CD4-positive, alpha-beta T cell treated with Interferon alpha-2 for 1 hour (primary cell): Measurements from ENCODE around the gene ARHGEF1.

Source experiments
- DNase-seq, 2 donors: peaks; one replicate each; pipeline ENCODE4 v3.0.0-alpha.2; 2020 to 2022

The ARHGEF1 gene, protein sequence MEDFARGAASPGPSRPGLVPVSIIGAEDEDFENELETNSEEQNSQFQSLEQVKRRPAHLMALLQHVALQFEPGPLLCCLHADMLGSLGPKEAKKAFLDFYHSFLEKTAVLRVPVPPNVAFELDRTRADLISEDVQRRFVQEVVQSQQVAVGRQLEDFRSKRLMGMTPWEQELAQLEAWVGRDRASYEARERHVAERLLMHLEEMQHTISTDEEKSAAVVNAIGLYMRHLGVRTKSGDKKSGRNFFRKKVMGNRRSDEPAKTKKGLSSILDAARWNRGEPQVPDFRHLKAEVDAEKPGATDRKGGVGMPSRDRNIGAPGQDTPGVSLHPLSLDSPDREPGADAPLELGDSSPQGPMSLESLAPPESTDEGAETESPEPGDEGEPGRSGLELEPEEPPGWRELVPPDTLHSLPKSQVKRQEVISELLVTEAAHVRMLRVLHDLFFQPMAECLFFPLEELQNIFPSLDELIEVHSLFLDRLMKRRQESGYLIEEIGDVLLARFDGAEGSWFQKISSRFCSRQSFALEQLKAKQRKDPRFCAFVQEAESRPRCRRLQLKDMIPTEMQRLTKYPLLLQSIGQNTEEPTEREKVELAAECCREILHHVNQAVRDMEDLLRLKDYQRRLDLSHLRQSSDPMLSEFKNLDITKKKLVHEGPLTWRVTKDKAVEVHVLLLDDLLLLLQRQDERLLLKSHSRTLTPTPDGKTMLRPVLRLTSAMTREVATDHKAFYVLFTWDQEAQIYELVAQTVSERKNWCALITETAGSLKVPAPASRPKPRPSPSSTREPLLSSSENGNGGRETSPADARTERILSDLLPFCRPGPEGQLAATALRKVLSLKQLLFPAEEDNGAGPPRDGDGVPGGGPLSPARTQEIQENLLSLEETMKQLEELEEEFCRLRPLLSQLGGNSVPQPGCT

DNA sequence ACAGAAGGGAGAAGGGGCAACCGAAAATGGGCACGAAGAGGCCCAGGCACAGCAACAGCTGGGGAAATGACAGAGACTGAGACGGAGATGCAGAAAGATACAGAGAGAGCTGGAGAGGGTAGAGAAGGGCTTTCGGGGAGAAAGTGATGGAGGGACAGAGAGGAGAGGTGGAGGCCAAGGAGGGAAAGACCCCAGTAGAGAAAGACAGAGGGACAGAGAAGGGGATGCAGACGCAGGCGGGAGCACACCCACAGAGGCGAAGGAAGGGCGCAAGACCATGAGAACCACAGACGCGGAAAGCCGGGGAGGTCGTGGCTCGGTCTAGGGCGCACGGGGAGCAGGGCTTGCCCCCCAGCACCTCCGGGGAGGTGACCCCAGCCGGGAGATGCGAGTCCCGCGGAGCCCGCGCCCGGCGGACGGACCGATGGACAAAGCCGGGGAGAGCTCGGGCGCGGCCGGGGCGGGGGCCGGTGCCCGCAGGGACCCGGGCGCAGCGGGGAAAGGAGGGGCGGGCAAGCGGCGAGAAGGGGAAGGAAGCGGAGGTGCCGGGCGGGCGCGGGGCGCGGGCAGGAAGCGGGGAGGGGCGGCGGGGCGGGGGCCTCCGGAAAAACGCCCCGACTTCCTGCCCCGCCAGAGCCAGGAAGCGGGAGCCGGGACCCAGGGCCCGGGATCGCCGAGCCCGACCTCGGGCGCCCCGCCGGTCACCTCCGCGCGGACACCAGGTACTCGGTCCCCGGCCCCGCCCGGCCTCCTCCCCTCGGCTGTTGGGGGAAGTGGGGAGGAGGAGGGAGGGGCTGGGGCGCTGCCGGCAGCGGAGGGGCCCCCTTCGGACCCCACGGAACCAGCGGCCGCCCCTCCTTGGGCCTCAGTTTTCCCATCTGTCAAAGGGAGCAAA lies at the start of gene ARHGEF1:
TSS of gene ARHGEF1 (plus strand) at position 617 of the 895 bp plus-strand sequence. CDS start 4,899 bp downstream, outside the sequence.
- DNase-seq: peak; percentile 40 to 60

DNA sequence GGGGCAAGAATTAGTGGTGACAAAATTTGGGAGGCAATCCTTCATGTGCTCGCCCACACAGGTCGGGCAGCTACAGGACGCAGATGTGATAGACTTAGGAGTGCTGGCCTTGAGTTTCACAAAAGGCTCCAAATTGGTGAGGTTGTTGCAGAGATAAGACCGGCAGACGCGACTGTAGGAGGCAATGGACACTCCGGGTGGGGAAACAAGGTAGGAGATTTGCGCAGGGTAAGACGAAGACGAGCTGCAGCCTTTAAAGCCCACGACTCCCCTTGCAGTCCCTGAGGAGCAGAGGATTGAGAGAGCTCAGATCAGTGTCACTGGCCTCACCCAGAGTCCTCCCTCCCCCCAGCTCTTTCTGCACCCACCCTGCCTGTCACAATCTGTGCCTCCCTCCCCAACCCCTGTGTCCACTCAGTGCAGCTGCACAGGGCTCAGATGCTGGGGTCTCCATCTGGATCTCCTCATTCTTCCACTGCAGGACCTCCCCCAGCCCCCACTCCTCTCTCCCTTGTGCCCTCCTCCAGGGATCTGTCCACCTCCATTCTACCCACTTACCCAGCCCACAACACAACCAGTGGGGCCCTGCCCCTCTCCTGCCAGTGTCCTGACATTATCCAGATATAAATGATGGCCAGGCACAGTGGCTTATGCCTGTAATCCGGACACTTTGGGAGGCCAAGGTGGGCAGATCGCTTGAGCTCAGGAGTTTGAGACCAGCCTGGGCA lies 44.8 kb upstream of the ARHGEF1 start:
- DNase-seq: no peak

DNA sequence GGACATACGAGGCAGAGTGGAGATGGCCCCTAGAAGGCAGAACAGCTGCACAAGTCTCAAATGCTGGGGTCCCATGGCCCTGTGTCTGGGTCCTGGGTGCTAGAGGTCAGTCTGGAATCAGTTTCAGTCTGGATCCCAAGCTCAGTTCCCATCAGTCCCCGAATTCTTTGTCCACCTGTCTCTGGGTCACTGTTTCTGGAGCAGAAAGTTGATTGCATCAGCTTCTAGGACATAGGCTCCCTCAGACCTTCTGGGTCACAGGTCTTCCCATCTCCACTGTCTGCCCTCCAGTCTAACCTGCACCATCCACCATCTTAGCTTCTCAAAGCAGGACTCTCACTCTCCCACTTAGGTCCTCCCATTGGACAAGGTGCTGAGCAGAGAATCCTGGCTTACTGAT lies 43.8 kb upstream of the ARHGEF1 start:
- DNase-seq: no peak

DNA sequence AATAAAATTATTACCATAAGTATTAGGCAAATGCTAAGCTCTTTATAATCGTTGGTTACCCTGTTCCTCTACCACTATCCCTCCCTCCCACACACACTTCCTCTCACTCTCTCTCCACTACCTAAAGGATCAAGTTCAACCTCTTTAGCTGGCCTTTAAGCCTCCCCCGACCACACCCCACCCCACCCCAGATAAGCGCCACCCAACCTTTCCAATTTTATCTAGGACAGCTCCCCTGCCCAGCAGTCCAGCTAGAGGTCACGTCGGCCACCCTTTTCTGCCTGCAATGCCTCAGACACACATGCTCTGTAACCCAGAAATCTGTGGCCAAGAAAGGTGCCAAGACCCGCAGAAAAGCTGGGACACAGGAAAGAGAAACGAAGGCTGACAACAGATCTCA lies 39.6 kb upstream of the ARHGEF1 start:
- DNase-seq: no peak

DNA sequence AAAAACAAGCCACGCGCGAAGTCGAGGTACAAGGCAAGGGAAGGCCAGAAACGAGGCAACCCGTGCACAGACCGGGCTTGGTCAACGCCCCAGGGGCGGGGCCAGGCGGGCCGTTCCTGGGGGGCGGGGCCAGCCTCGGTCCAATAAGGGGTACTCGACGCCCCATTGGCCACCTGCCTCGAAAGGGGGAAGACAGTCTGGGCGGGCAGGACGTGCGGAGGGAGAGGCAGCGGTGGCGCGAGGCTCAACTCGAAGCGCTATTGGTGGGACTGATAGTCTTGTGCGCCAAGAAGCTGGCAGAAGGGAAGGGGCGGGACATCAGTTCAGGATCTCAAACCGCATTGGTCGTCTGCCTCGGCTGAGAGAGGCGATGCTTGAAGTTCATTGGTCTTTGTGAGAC lies 38.4 kb upstream of the ARHGEF1 start, which contains the start of gene LYPD4:
TSS of gene LYPD4 (minus strand) at position 83 of the 400 bp plus-strand sequence. CDS start 5,398 bp downstream, outside the sequence.
- DNase-seq: no peak

DNA sequence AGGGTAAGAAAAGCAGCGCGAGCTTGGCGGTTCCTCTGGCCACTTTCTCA lies 38.2 kb upstream of the ARHGEF1 start, which contains the start of gene DMRTC2:
TSS of gene DMRTC2 (plus strand) at position 42 of the 50 bp plus-strand sequence. CDS start 2,387 bp downstream, outside the sequence.
- no peak for DNase-seq

DNA sequence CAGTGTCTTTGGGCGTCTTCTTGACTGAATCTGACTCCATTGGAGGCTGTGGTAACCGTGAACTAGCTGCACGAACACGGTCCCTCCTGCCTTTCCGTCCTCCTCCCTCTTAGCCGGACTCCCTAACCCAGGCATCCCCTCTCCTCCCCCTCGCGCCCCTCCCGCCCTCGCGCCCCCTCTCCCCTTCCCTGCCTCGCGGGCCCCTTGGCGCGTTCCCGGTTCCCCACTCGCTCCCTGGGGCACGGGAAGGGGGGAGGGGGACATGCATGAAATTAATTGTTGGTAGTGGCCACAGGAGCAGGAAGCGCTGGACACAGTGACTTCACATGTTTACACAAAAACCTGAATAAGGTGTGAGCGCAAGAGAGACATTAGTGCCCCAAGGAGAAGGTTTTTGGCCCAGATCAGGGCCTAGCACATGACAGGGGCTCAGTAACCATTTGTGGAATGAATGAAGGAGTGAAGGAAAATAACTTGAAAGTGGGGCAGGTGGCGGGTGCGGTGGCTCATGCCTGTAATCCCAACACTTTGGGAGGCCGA lies 37.9 kb upstream of the ARHGEF1 start:
- no peak for DNase-seq

DNA sequence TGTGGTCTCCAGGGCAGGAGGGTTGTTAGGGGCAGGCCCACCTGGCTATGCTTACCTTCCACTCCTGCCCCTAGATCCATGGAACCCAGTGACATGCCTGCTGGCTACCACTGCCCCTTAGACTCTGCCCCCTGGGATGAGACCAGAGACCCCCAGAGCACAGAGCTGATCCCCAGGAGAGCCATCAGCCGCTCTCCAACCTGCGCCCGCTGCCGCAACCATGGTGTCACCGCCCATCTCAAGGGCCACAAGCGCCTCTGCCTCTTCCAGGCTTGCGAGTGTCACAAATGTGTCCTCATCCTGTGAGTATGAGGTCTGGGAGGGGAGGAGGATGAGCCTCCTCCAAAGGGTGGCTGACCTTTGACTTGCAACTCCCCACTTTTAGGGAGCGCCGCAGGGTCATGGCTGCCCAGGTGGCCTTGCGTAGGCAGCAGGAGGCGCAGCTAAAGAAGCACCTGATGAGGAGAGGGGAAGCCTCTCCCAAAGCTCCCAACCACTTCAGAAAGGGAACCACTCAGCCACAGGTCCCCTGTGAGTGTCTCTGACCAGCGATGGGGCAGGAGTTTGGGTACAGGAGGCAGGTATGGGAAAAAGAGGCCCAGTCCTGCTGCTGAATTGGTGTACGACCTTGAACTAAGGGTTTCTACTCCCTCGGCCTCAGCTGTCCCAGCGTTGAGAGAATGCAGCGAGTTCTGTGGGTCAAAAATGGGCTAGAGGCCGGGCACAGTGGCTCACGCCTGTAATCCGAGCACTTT lies 35.5 kb upstream of the ARHGEF1 start:
- no peak for DNase-seq

DNA sequence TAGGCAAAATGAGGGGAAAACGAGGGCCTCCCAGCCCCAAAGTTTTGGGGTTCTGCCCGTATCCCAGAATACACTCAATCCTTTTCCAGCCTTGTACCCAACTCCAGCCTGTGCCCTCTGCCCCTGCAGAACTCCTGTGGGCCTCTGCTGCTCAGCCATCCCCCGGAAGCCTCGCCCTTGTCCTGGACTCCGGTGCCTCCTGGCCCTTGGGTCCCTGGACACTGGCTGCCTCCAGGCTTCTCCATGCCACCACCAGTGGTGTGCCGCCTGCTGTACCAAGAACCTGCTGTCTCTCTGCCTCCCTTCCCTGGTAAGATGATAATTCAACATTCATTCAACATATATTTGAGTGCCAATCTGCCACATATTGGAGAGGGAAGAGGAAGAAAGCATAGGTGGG lies 34.3 kb upstream of the ARHGEF1 start:
- no peak for DNase-seq

DNA sequence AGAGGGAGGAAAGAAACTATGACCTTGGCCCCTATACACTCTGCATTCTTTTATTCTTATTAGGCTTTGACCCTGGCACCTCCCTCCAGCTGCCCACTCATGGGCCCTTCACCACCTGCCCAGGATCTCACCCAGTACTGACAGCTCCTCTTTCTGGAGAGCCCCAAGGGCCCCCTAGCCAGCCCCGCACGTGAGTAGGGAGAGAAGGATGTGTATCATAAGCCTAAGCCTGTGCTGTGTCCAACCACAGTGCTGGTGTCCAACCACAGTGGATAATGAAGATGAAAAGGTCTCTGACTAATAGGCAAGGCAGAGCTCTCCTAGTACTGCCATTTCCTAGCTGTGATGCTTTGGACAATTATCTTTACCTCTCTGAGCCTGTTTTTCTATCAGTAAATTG lies 33.9 kb upstream of the ARHGEF1 start:
- no peak for DNase-seq

DNA sequence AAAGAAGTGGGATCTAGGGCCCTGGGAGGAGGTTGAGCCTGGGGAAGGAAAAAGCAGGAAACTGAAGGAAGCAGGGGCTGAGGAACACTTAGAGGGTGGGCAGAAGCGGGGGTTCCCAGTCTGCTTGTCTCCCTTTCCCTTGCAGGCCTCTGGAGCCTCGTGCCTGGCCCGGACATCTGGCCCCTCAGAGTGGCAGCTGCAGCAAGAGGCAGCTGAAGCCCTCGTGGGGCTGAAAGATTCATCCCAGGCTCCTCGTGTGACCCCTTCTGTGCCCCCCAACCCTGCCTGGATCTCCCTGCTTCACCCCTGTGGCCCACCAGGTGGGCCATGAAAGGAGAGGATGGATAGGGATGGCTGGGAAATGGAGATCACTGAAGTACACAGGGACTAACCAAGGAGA lies 32.6 kb upstream of the ARHGEF1 start:
- no peak for DNase-seq

DNA sequence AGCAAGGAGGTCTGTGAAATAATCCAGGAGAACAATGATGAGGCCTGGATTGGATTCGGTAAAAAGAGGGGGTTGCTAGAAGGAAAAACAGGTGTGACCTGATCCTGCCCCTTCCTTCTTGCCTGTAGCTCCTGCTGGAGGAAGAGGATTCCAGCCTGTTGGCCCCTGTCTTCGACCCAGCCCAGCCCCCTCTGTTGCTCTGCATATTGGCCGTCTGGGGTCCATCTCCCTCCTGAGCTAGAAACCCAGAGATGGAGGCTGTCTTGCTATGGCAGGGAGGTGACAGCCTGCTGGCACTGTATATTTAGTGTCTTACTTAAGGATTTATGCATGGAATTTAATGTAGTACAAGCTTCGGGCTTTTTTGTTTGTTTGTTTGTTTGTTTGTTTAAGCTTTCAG lies 31.5 kb upstream of the ARHGEF1 start:
- no peak for DNase-seq

DNA sequence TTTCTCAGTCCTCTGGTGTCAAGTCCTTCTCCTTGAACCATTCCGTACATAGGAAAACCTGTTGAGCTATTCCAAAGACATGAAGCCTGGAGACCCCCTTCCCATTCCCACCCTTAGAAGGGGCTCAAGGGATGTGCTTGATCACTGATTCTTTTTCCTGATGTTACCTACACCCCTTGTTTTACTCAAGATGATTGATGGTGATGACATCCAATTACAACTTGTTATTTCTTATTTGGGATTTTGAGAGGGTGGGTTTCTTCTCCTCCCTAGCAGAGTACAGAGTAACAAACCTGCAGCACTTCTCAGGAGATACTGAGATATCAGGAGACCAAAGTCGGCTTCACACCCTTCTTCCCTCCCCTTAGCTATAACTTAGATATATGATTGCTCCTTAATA lies 29.6 kb upstream of the ARHGEF1 start:
- DNase-seq: no peak

DNA sequence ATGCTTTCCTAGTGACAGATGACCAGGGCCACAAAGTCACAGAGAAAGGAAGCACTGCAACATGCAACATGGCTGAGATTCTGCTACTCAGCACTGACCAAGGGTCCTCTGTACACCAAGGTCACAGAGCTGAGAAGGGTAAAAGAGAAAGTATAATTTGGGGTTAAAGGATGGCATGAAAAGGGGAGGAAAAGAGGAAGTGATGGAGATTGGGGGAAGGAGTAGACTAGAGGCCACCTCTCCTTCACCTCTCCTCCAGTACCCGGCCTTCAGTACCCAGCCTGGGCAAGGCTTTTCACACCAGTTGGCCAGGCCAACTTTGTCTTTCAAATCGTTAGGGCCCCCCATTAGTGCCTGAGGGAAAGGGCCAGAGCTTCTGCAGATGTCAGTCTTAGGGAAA lies 29.2 kb upstream of the ARHGEF1 start:
- no peak for DNase-seq

DNA sequence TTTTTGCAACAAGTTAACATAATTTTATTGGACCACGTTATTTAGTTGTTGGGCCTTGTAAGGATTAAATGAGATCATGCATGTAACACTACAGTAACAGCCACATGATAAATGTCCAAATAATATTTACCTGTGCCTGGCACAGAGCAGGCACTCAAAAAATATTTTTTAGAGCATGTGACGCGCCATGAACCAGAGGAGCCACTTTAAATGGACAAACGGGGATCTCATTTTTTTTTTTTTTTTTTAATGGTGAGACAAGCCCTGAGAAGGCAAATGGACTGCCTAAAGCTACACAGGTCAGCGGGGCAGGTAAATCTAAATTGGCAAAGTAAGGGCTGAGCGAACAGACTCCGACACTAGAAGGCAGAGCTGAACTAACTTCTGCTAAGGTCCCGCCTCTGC lies 23.8 kb upstream of the ARHGEF1 start:
- no peak for DNase-seq

DNA sequence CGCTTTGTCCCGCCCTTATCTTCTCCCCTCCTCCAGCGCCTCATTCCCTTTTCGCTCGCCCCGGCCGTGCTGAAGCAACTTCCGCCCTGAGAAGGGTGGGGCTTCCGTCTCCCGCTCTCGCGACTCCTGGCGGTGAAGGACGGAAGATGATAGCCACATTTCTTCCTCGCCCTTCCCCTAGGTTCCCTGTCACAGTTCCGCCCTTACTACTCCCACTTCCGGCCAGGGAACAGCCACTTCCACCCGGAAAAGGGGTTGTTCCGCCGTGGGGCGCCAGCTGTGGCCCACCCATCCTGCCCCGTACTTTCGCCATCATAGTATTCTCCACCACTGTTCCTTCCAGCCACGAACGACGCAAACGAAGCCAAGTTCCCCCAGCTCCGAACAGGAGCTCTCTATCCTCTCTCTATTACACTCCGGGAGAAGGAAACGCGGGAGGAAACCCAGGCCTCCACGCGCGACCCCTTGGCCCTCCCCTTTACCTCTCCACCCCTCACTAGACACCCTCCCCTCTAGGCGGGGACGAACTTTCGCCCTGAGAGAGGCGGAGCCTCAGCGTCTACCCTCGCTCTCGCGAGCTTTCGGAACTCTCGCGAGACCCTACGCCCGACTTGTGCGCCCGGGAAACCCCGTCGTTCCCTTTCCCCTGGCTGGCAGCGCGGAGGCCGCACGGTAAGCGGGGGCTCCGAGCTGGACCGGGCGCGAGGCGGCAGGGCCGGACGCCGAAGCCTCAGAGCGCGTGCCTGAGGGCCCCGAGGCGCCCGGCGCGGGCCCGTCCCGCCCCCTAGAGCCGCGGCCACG lies 23.2 kb upstream of the ARHGEF1 start, which contains the start of gene RPS19:
TSS of gene RPS19 (plus strand) at position 638 of the 801 bp plus-strand sequence. CDS start 520 bp downstream, outside the sequence.
- peak; percentile 97 to 99 for DNase-seq

DNA sequence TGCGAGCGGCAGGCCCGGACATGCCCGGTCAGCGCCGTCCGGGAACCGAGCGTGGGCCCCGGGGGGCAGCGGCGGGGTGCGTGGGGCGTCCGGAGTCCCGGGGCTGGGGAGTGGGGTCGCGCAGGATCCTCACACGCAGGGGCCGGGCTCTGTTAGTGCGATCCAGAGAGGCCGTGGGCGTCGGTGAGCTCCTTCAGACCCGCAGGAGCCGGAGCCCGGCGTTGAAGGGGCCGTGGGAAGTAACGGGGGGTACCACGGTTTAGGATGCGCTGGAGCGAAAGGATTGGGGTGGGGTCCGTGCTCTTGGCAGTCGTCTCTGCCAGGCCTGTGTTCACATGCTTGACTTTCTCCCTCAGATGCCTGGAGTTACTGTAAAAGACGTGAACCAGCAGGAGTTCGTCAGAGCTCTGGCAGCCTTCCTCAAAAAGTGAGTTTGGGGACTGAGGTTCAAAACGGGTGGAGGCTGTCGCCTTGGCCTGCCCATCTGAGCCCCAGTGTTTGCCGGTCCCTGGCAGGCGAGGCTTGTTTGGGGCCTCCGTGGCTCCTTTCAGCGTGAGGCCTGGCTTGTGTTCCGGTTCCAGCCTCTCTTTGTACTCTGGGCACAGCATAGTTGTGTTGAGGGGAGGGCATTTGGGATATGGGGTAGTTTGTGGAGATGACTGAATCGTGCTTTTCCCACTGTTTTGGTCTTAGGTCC lies 22.4 kb upstream of the ARHGEF1 start:
- no peak for DNase-seq

DNA sequence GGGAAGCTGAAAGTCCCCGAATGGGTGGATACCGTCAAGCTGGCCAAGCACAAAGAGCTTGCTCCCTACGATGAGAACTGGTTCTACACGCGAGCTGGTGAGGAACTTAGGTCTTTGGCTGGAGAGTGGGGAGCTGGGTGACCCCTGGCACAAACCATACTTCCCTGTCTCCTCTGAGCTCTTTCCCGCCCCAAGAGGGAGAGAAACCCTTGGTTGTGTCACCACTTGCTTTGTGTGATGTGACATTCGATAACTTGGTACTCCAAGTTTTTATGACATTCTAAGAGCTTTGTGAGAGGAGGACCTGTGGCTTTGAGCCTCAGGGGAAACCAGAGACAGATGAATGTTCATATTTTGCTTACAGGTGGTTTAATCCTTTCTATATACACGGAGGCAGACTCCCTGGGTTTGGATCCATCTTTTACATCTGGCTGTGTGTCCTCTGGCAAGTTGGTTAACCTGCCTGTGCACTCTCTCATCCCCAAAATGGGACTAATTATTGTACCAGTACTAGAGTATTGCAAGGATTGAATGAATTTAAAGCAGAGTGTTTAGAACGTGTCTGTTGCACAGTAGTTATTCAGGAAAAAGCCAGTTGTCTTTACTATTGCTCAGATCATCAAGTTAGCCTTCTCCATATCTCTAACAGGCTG lies 21.7 kb upstream of the ARHGEF1 start:
- DNase-seq: no peak

DNA sequence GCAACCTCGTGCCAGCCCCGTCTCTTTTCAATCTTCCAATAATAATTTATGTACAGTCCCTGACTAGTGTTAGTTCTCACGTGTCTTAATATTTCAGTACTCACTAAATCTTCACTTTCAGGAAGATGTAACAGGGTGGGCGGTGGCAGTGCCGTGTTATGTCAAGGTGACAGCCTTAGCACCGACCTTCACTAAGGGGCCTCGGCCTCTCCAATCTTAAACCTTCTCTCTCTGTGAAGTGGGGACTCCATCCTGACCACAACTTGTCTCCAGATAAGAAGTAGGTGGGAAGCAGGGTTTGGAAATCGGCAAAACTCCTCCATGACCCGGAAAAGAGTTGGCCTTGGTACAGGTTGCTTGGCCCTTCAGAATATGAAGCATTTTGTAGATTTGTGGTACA lies 21.1 kb upstream of the ARHGEF1 start:
- DNase-seq: no peak
